Endothelial cell of umbilical vein (primary cell): ENCODE measurements around the gene ANKDD1A. TPM values are rescaled to one million over a fixed set of nuclear protein-coding genes. Genes with fewer than 3 reads are reported as not detected.

ENCODE experiments used
- BruUV-seq: library from RNA; stranded (reverse); fragments of 400-500 nt; replicated peaks from 2 replicates; lab custom pipeline; 2021; lab: Mats Ljungman, UMichigan
- CTCF ChIA-PET: fragments of 300-600, 350-600 bp; sonication (Branson Sonifier 250); formaldehyde crosslinking; loops from one replicate; lab custom pipeline; 2021; ENCODE audit warnings: antibody characterized with exemption, inconsistent platforms; lab: Charles Lee
- POLR2A ChIA-PET: fragments of 300-600, 350-600 bp; sonication (Branson Sonifier 250); formaldehyde crosslinking; loops from one replicate; lab custom pipeline; 2021; ENCODE audit warnings: antibody characterized with exemption, inconsistent platforms; lab: Charles Lee
- DNase-seq: peaks from one replicate; pipeline ENCODE4 v3.0.0-alpha.2; 2011; ENCODE audit warnings: low read depth, low spot score
- FAIRE-seq: peaks from 2 replicates; lab custom pipeline; 2011; peaks lifted over from hg19 to GRCh38; lab: Jason Lieb, UNC
- H2AFZ ChIP-seq: 2 replicates; pipeline ENCODE4 v1.6.0; 2012; ENCODE audit warnings: low read depth, low read length, control low read depth, inconsistent platforms
- H3K27ac ChIP-seq: 2 replicates; pipeline ENCODE4 v1.5.1; 2011; ENCODE audit warnings: low read depth, mild to moderate bottlenecking, control low read depth, low read length, moderate library complexity; ENCODE audit not compliant: insufficient read depth
- H3K27me3 ChIP-seq, 2 experiments: 2 replicates each; pipeline versions ENCODE4 v1.6.0 to v1.6.1; 2011; ENCODE audit warnings: low read length in 2 of 2, mixed read lengths in 1 of 2; ENCODE audit not compliant: control insufficient read depth in 2 of 2, insufficient read depth in 2 of 2
- H3K36me3 ChIP-seq, 2 experiments: 2 replicates in 1 of 2; 3 replicates in 1 of 2; pipeline ENCODE4 v1.5.1; 2011; ENCODE audit warnings: low read length in 2 of 2, mild to moderate bottlenecking in 1 of 2, moderate library complexity in 1 of 2; ENCODE audit not compliant: control insufficient read depth in 2 of 2, insufficient read depth in 2 of 2; ENCODE audit errors: extremely low read depth in 1 of 2
- H3K4me1 ChIP-seq: 3 replicates; pipeline ENCODE4 v1.5.1; 2011; ENCODE audit warnings: mild to moderate bottlenecking, low read length; ENCODE audit not compliant: control insufficient read depth, insufficient read depth; ENCODE audit errors: extremely low read depth
- H3K4me2 ChIP-seq: 2 replicates; pipeline ENCODE4 v1.6.1; 2011; ENCODE audit warnings: low read length, control low read depth, mixed read lengths; ENCODE audit not compliant: insufficient read depth
- H3K4me3 ChIP-seq, 3 experiments: fragments of 200-600 bp in 1 of 3; sonication (generic), shearing (Covaris generic) in 1 of 3; replicated peaks in 1 of 3; 2 replicates each; pipeline ENCODE4 v1.5.1; 2011 to 2016; ENCODE audit warnings: control low read depth in 3 of 3, low read length in 3 of 3, mild to moderate bottlenecking in 2 of 3, inconsistent platforms in 1 of 3, low read depth in 1 of 3, moderate library complexity in 1 of 3; ENCODE audit not compliant: insufficient read depth in 1 of 3
- H3K79me2 ChIP-seq: 2 replicates; pipeline ENCODE4 v1.6.0; 2012; ENCODE audit warnings: low read length, inconsistent platforms; ENCODE audit not compliant: control insufficient read depth, insufficient read depth
- H3K9ac ChIP-seq: replicated peaks from 2 replicates; pipeline ENCODE3; 2011; ENCODE audit warnings: low read length, control low read depth; ENCODE audit not compliant: insufficient read depth; ENCODE audit errors: extremely low read depth
- H3K9me1 ChIP-seq: replicated peaks from 3 replicates; pipeline ENCODE4 v1.6.0; 2011; ENCODE audit warnings: mild to moderate bottlenecking, low read length; ENCODE audit not compliant: control insufficient read depth, insufficient read depth; ENCODE audit errors: extremely low read depth
- H3K9me3 ChIP-seq: replicated peaks from 2 replicates; pipeline ENCODE4 v1.5.1; 2012; ENCODE audit warnings: low read length, inconsistent platforms; ENCODE audit not compliant: control insufficient read depth, insufficient read depth
- H4K20me1 ChIP-seq: replicated peaks from 2 replicates; pipeline ENCODE3; 2011; ENCODE audit warnings: mild to moderate bottlenecking, low read length; ENCODE audit not compliant: control insufficient read depth, insufficient read depth; ENCODE audit errors: extremely low read depth
- CTCF ChIP-seq, 2 donors: IDR thresholded peaks; 1 replicate in 1 of 2; 2 replicates in 1 of 2; pipeline ENCODE4 v1.5.1; 2011; ENCODE audit warnings: low read length in 2 of 2, mild to moderate bottlenecking in 2 of 2, moderate library complexity in 2 of 2, control low read depth in 1 of 2, inconsistent platforms in 1 of 2, low read depth in 1 of 2; ENCODE audit not compliant: insufficient read depth in 1 of 2; ENCODE audit errors: extremely low read depth in 1 of 2
- EZH2 ChIP-seq: IDR thresholded peaks from 2 replicates; pipeline ENCODE4 v1.6.1; 2012; ENCODE audit warnings: borderline replicate concordance, low read depth, mild to moderate bottlenecking, moderate library complexity, low read length, inconsistent platforms; ENCODE audit not compliant: severe bottlenecking
- FOS ChIP-seq: IDR thresholded peaks from 2 replicates; pipeline ENCODE4 v1.6.1; 2011; ENCODE audit warnings: mild to moderate bottlenecking, low read length, moderate library complexity, borderline replicate concordance; ENCODE audit not compliant: insufficient read depth
- GATA2 ChIP-seq: IDR thresholded peaks from 2 replicates; pipeline ENCODE4 v1.7.0; 2011; ENCODE audit warnings: low read depth, mild to moderate bottlenecking, moderate library complexity, mixed read lengths, low read length; ENCODE audit not compliant: insufficient read length, insufficient read depth
- JUN ChIP-seq: IDR thresholded peaks from 2 replicates; pipeline ENCODE4 v1.6.1; 2011; ENCODE audit warnings: borderline replicate concordance, low read depth; ENCODE audit not compliant: insufficient read length, insufficient read depth
- MAX ChIP-seq: IDR thresholded peaks from 2 replicates; pipeline ENCODE4 v1.6.1; 2011; ENCODE audit not compliant: insufficient read depth, insufficient read length
- MYC ChIP-seq: IDR thresholded peaks from one replicate; pipeline ENCODE4 v1.6.1; 2011; ENCODE audit warnings: mild to moderate bottlenecking, low read depth, low read length
- POLR2A ChIP-seq: IDR thresholded peaks from 2 replicates; pipeline ENCODE4 v1.6.1; 2012; ENCODE audit warnings: low read depth, mild to moderate bottlenecking, control low read depth, low read length
- POLR2AphosphoS5 ChIP-seq: IDR thresholded peaks from 2 replicates; pipeline ENCODE4 v1.6.1; 2012; ENCODE audit warnings: low read depth, mild to moderate bottlenecking, control low read depth, low read length, moderate library complexity; ENCODE audit not compliant: insufficient read depth
- dilution Hi-C: fragments of 300-500 bp; cut with MboI; formaldehyde crosslinking; loops from one replicate; pipeline ENCODE4 v1.15.0; 2019; ENCODE audit warnings: low sequenced_read_pairs; ENCODE audit not compliant: extremely low pct_ligation_motif_present
- intact Hi-C: fragments of 100-400 bp; cut with micrococcal nuclease; formaldehyde crosslinking; loops from one replicate; pipeline ENCODE4 v1.10.0; 2022
- polyA plus RNA-seq, 4 experiments: library from polyadenylated mRNA; depleted of rRNA in 3 of 4; stranded (reverse) in 3 of 4; unstranded in 1 of 4; fragments of >200 nt; gene quantifications; 2 replicates each; pipeline versions ENCODE4 v1.2.1 to v1.2.3, GENCODE V29; 2011 to 2012; ENCODE audit warnings: missing spikeins in 1 of 4
- total RNA-seq: library from RNA; stranded (reverse); gene quantifications from 2 replicates; pipeline ENCODE4 v1.2.3, GENCODE V29; 2021

ANKDD1A gene
- total and polyA plus RNA-seq, 2 donors (not counting 3 experiments of a cell fraction or from before 2014, with no cell fraction given): 2.0 to 2.4 TPM

- H3K27ac ChIP-seq: no peak overlapping the region
- CTCF ChIA-PET: interaction anchor here (0.8 to 1.8 kb wide), 6 partner anchors 8 to 43 kb away, joined by 3 to 7 read pairs (median 3); no protein-coding TSS in a partner anchor
- intact Hi-C loops: no loop called here
- H3K79me2 ChIP-seq: no peaks in the 10 kb centered on the region
- no peak for TF ChIP-seq POLR2AphosphoS5
- TF ChIP-seq MAX: no peak
- TF ChIP-seq MYC: no peak
- no peak for TF ChIP-seq EZH2
- no peak for TF ChIP-seq POLR2A
- no peak for TF ChIP-seq GATA2
- no peak for TF ChIP-seq JUN
- TF ChIP-seq FOS: no peak
- TF ChIP-seq CTCF (IDR thresholded peaks at IDR 0.05; ENCODE audit: extremely low read depth in 1 of 2, insufficient read depth in 1 of 2, low read depth in 1 of 2, low read length in 2 of 2): no peak
- dilution Hi-C loops: no loop called here
- H3K36me3 ChIP-seq: no peaks in the 10 kb centered on the region
- H3K9ac ChIP-seq: no peak overlapping the region
- H2AFZ ChIP-seq: no peak overlapping the region
- FAIRE-seq (no peak), DNase-seq (peak; percentile 37)
- no peaks in the 10 kb centered on the region for H3K9me1 ChIP-seq
- no peaks in the 10 kb centered on the region for H3K27me3 ChIP-seq
- H4K20me1 ChIP-seq: no peaks in the 10 kb centered on the region
- BruUV-seq: no TSS peak
- peaks cover 17% of the 10 kb centered on the region for H3K4me1 ChIP-seq
- no peak overlapping the region for H3K4me3 ChIP-seq
- POLR2A ChIA-PET: interaction anchor here (0.6 to 1.3 kb wide), 3 partner anchors 8 to 16 kb away, joined by 3 to 4 read pairs (median 3); no protein-coding TSS in a partner anchor
- no peaks in the 10 kb centered on the region for H3K9me3 ChIP-seq
- H3K4me2 ChIP-seq: no peak overlapping the region
Measured at GRCh38 chr15:64878705-64879104, 33.0 kb upstream of the ANKDD1A start.
